Fibroblast of villous mesenchyme (primary cell): ENCODE measurements around the gene IL3RA. TPM values are rescaled to one million over a fixed set of nuclear protein-coding genes. Genes with fewer than 3 reads are reported as not detected.
A peak's percentile ranks its signal among the peaks of the same experiment; 100 is the strongest.
"Not testable (repeated sequence)": the region's sequence is repeated elsewhere in the genome, so short reads cannot be mapped to it uniquely, and the experiment has no call there.

Source experiments
- DNase-seq: peaks from one replicate; pipeline ENCODE4 v3.0.0-alpha.2; 2010; ENCODE audit warnings: low read depth
- H3K4me3 ChIP-seq: 2 replicates; pipeline ENCODE4 v1.5.1; 2011; ENCODE audit warnings: low read depth, mild to moderate bottlenecking, low read length
- total RNA-seq: library from RNA; depleted of rRNA; stranded (reverse); fragments of >200 nt; gene quantifications from 2 replicates; pipeline ENCODE4 v1.2.3, GENCODE V29; 2012
- TF ChIP-seq, protein P1 (sequence below): IDR thresholded peaks from 2 replicates; pipeline ENCODE4 v1.5.1; 2012; ENCODE audit warnings: low read depth, mild to moderate bottlenecking, low read length; ENCODE audit not compliant: insufficient read depth

Gene IL3RA
- total RNA-seq, 1 donor, result not detected

DNA sequence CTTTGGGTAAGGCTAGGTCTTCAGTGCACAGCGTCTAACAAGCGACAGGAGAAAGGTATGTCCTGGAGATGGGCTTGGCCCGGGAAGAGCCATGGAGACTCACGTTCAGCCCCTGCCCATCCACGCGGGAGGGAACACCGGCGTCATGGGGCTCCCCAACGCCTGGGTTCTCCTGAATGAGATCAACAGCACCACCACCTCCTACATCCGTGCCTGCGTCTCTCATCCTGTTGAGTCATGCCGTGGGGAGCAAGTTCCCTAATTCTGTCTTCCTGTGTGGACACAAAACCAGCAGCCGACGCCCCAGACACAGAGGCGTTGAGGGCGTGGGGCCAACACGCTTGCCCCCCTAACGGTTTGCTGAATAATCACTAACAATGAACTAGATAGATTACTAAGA lies 20.1 kb upstream of the IL3RA start:
- TF ChIP-seq, protein P1, sequence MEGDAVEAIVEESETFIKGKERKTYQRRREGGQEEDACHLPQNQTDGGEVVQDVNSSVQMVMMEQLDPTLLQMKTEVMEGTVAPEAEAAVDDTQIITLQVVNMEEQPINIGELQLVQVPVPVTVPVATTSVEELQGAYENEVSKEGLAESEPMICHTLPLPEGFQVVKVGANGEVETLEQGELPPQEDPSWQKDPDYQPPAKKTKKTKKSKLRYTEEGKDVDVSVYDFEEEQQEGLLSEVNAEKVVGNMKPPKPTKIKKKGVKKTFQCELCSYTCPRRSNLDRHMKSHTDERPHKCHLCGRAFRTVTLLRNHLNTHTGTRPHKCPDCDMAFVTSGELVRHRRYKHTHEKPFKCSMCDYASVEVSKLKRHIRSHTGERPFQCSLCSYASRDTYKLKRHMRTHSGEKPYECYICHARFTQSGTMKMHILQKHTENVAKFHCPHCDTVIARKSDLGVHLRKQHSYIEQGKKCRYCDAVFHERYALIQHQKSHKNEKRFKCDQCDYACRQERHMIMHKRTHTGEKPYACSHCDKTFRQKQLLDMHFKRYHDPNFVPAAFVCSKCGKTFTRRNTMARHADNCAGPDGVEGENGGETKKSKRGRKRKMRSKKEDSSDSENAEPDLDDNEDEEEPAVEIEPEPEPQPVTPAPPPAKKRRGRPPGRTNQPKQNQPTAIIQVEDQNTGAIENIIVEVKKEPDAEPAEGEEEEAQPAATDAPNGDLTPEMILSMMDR, result no peak
- no peak for DNase-seq
- no peak overlapping the region for H3K4me3 ChIP-seq

DNA sequence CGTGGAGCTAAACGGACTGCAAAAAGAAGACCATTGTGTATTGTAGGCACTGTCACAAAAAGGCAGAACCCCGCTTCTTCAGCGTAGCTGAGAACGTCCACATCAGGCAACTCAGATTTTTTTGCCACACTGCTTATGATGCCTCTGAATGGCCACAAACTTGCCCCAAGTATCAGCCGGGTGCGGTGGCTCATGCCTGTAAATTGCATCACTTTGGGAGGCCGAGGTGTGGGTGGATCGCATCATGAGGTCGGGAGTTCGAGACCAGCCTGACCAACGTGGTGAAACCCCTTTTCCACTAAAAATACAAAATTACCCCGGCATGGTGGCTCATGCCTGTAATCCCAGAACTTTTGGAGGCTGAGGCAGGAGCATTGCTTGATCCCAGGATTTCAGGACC lies 14.9 kb upstream of the IL3RA start:
- no peak overlapping the region for H3K4me3 ChIP-seq
- TF ChIP-seq, protein P1, result no peak

DNA sequence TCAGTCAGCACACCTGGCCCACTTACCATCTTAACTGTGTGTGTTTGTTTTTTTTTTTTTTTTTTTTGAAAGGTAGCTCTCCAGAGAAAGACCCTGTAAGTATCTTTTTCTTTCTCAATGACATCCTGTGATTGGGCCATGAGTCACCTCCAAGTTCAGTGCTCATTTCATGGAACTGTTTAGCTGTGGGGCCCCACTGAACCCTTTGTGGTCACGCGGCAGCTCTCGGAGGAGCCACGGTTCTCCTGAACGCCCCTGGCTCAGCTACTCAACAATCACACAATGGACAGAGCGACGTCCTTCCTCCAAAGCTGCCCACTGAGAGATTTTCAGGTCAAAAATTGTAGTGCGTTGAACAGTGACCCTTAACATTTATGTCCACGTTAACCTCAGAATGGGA lies 14.2 kb upstream of the IL3RA start:
- TF ChIP-seq, protein P1, result no peak
- no peak overlapping the region for H3K4me3 ChIP-seq
- DNase-seq, result no peak

More for the DNA sequence above, 14.9 kb upstream of the IL3RA start:
- no peak for DNase-seq

DNA sequence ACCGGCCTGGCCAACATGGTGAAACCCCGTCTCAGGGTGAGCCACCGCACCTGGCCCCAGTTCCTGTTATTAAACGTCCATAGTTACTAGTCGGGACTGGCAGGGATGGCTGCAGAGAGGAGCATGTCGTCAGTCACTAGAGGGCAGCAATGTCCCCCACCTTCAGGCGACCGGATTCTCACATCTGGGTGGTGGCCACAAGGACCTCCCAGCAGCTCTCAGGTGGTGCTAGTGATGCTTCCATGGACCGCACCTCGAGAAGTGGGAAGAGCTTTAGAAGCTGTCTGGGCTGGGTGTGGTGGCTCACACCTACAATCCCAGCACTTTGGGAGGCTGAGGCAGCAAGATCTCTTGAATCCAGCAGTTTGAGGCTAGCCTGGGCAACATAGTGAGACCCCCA lies 13.3 kb upstream of the IL3RA start:
- DNase-seq, result no peak
- TF ChIP-seq, protein P1, result peak; percentile 6
- H3K4me3 ChIP-seq, result no peak overlapping the region

DNA sequence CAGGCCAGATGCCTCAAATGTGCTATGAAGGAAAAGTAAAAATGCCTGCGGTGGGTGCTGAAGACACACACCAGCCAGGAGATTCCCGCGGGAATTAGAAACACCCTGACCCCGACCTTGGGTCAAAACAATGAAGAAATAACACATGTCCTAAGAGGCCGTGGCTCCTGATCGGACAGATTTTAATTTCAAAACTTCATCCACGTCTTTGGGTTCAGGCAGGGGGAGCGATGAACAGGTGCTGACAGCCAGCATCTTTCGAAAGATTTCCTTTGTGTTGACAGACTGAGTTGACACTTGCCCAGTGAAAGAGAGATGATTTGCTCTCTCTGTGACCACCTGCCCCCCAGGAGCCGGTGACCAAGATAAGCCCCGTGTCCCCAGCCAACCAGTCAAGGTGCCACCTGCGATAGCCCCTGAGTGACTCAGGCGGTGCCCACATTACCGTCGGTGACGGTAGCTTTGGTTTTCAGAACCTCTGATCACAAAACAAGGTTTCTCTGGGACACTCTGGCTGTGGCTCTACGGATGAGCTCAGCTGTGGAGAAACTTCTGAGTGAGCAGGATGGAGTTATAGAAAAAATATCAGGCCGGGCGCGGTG lies 11.0 kb upstream of the IL3RA start:
- H3K4me3 ChIP-seq, result no peak overlapping the region
- DNase-seq, result no peak
- TF ChIP-seq, protein P1, result no peak

DNA sequence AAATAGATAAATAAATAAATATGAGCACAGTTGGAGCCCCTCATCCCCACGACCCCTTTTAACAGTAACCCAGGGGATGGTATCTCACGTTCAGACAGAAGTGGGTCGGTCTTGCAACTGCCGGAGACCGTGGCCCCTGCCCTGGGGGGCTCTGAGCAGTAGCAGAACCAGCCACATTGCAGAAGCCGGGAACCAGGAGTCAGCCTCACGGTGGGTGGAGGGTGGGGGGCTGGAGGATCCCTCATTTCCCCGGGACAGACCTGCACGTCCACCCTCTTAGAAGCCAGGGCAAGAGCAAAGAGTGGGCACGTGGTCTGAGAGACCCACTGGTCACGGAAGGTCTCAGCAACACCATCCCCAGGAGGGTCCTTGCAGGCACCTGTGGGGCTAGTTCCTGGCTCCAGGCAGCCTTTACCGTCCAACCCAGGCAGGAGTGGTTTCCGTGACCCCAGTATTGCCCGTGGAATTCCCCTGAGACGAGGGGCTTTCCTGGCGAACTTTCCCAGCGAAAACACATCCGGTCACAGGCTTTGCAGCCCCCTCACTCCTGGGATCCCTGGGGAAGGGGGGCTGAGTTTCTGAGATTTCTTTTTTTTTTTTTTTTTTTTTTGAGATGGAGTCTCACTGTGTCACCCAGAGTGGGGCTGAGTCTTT lies 8.8 kb upstream of the IL3RA start:
- no peak overlapping the region for H3K4me3 ChIP-seq
- TF ChIP-seq, protein P1, result no peak
- no peak for DNase-seq

DNA sequence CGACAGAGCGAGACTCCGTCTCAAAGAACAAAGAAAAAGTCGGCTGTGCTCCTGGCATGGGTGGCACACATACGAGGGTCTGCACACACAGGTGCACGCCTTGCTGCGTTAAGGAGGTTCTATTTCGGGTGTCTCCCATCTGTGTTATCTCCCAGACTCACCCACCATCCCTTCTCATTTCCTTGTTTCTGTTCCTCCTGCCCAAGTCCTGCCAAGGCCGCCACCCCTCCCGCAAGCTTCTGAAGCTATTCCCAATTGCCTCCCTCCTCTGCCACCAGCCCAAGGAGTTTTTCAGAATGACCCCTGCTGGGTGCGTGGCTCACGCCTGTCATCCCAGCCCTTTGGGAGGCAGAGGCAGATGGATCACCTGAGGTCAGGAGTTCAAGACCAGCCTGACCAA lies 6.0 kb upstream of the IL3RA start:
- H3K4me3 ChIP-seq, result no peak overlapping the region
- TF ChIP-seq, protein P1, result no peak
- DNase-seq, result no peak

DNA sequence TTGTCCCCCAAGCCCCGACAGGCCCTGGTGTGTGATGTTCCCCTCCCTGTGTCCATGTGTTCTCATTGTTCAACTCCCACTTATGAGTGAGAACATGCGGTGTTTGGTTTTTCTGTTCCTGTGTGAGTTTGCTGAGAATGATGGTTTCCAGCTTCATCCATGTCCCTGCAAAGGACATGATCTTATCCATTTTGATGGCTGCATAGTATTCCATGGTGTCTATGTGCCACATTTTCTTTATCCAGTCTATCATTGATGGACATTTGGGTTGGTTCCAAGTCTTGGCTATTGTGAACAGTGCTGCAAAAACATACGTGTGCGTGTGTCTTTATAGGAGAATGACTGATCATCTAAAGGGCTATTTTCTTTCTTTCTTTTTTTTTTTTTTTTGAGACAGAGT lies 4.2 kb upstream of the IL3RA start:
- not testable (repeated sequence) for H3K4me3 ChIP-seq, DNase-seq
